K562 (cell line): ENCODE data around the gene APC2. TPM values are rescaled to one million over a fixed set of nuclear protein-coding genes. Genes with fewer than 3 reads are reported as not detected.

Source experiments
- BRCA1 ChIP-seq, 2 experiments: fragments of 450-650 bp in 1 of 2; sonication (generic) in 1 of 2; formaldehyde crosslinking in 1 of 2; IDR thresholded peaks; 2 replicates each; pipeline versions ENCODE4 v1.5.0 to v1.6.1; 2017 to 2020; ENCODE audit warnings: mild to moderate bottlenecking in 1 of 2, missing genetic modification reagents in 1 of 2
- BRD4 ChIP-seq: fragments of 200-600 bp; sonication (generic); IDR thresholded peaks from 2 replicates; pipeline ENCODE4 v1.6.1; 2017; ENCODE audit warnings: inconsistent platforms
- CHCHD3 ChIP-seq: fragments of 250-450 bp; sonication (Bioruptor Pico); IDR thresholded peaks from 2 replicates; pipeline ENCODE4 v2.1.2; 2022; ENCODE audit warnings: mild to moderate bottlenecking
- ETV1 ChIP-seq: fragments of 450-650 bp; conservative IDR thresholded peaks from 2 replicates; pipeline ENCODE4 v1.6.1; 2016; ENCODE audit warnings: missing genetic modification characterization, control low read depth, low read depth, missing compliant biosample characterization
- ILK ChIP-seq: fragments of 450-650 bp; IDR thresholded peaks from 2 replicates; pipeline ENCODE4 v1.6.1; 2016; ENCODE audit warnings: missing genetic modification characterization, low read depth, mild to moderate bottlenecking, missing compliant biosample characterization, moderate library complexity, borderline replicate concordance
- IRF2 ChIP-seq: sonication (generic); formaldehyde crosslinking; IDR thresholded peaks from 2 replicates; pipeline ENCODE4 v1.8.1; 2022; ENCODE audit warnings: mild to moderate bottlenecking, missing genetic modification reagents
- KLF16 ChIP-seq: IDR thresholded peaks from 2 replicates; pipeline ENCODE4 v1.6.1; 2016; ENCODE audit warnings: antibody characterized with exemption
- MCM5 ChIP-seq: fragments of 450-650 bp; IDR thresholded peaks from 2 replicates; pipeline ENCODE4 v1.6.1; 2016; ENCODE audit warnings: low read depth
- NCOA6 ChIP-seq: fragments of 450-650 bp; IDR thresholded peaks from 2 replicates; pipeline ENCODE4 v1.6.1; 2017; ENCODE audit warnings: mild to moderate bottlenecking
- NR4A1 ChIP-seq, 2 experiments: fragments of 250-450 bp in 1 of 2; fragments of 450-650 bp in 1 of 2; sonication (Bioruptor Pico) in 1 of 2; IDR thresholded peaks; 2 replicates each; pipeline versions ENCODE4 v1.4.0 to v1.6.1; 2016 to 2020; ENCODE audit warnings: mild to moderate bottlenecking in 2 of 2, missing compliant biosample characterization in 1 of 2, missing genetic modification characterization in 1 of 2, moderate library complexity in 1 of 2
- NUFIP1 ChIP-seq: fragments of 450-650 bp; IDR thresholded peaks from 2 replicates; pipeline ENCODE4 v1.6.1; 2018; ENCODE audit not compliant: partially characterized antibody
- SMAD2 ChIP-seq: fragments of 150-350 bp; IDR thresholded peaks from 2 replicates; pipeline ENCODE4 v1.6.1; 2014; ENCODE audit warnings: low read depth, mild to moderate bottlenecking, low read length
- TGIF2 ChIP-seq: sonication (generic); formaldehyde crosslinking; IDR thresholded peaks from 2 replicates; pipeline ENCODE4 v1.8.1; 2022; ENCODE audit warnings: mild to moderate bottlenecking, missing genetic modification reagents, moderate library complexity
- ZNF583 ChIP-seq: fragments of 250-450 bp; sonication (Bioruptor Pico); IDR thresholded peaks from 2 replicates; pipeline ENCODE4 v1.4.0; 2020
- polyA plus RNA-seq, 8 experiments: library from polyadenylated mRNA; depleted of rRNA in 4 of 8; stranded (reverse) in 5 of 8; unstranded in 3 of 8; fragments of >200 nt; fragmentation: Nextera tagmentation in 2 of 8; fragmentation: Illumina TruSeq in 1 of 8; extraction: Ambion mirVana in 2 of 8; extraction: Trizol in 1 of 8; gene quantifications; 2 replicates each; pipeline versions ENCODE4 v1.2.1 to v1.2.3, GENCODE V29; 2011 to 2014; ENCODE audit warnings: inconsistent platforms in 1 of 8, missing spikeins in 1 of 8
- total RNA-seq, 7 experiments: library from RNA; depleted of rRNA in 6 of 7; stranded (reverse); fragments of >200 nt in 6 of 7; fragmentation: Illumina TruSeq in 2 of 7; extraction: Trizol in 2 of 7; gene quantifications; 2 replicates each; pipeline versions ENCODE4 v1.2.1 to v1.2.3, GENCODE V29; 2011 to 2021; ENCODE audit warnings: low replicate concordance in 1 of 7
- TF ChIP-seq, protein P1 (sequence below): fragments of 450-650 bp; IDR thresholded peaks from 2 replicates; pipeline ENCODE4 v1.6.1; 2016; ENCODE audit warnings: mild to moderate bottlenecking, moderate library complexity

The APC2 gene
- total and polyA plus RNA-seq, 9 of the 15 experiments (the other 6 are each of a cell fraction or from before 2014, with no cell fraction given) = 0.01 to 0.40 (median 0.05) TPM; not detected in 3

DNA sequence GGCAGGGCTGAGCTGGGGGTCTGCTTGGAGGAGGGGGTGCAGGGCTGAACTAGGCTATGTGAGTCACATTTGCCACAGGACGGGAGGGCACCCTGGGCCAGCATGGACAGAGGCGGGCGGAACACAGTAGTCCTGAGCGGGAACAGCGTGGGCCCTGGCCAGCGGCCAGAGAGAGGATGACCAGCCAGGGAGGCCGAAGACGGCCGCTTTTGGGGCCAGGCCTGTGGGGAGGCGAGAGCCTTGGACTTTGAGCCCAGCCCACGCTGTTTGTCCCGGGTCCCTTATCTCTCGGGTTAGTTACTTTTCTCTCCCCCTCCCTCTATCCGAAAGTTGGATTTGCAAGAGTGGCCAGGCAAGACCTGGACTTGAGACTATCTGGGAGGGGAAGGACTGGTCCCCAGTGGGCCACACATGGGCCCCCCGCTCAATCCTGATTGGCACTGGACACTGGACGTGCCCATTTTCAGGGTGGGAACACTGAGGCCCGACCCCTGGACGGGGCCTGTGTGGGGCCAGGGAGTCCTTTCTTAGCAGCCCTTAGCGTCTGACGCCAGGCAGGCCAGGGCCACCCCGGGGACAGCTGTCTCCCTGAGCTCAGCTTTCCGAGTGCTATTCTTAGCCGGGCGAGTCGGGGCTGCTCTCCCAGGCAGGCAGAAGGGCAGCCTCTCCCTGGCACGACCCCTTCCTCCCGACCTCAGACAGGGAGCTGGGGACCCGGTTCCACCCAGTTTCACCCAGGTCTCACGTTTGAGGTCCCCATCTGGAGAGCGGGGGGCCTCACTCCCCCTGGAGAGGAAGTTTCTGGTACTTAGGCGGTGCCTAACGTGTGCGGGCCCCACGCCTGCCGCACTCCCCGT lies 49.4 kb upstream of the APC2 start (continued):
- TF ChIP-seq, protein P1, sequence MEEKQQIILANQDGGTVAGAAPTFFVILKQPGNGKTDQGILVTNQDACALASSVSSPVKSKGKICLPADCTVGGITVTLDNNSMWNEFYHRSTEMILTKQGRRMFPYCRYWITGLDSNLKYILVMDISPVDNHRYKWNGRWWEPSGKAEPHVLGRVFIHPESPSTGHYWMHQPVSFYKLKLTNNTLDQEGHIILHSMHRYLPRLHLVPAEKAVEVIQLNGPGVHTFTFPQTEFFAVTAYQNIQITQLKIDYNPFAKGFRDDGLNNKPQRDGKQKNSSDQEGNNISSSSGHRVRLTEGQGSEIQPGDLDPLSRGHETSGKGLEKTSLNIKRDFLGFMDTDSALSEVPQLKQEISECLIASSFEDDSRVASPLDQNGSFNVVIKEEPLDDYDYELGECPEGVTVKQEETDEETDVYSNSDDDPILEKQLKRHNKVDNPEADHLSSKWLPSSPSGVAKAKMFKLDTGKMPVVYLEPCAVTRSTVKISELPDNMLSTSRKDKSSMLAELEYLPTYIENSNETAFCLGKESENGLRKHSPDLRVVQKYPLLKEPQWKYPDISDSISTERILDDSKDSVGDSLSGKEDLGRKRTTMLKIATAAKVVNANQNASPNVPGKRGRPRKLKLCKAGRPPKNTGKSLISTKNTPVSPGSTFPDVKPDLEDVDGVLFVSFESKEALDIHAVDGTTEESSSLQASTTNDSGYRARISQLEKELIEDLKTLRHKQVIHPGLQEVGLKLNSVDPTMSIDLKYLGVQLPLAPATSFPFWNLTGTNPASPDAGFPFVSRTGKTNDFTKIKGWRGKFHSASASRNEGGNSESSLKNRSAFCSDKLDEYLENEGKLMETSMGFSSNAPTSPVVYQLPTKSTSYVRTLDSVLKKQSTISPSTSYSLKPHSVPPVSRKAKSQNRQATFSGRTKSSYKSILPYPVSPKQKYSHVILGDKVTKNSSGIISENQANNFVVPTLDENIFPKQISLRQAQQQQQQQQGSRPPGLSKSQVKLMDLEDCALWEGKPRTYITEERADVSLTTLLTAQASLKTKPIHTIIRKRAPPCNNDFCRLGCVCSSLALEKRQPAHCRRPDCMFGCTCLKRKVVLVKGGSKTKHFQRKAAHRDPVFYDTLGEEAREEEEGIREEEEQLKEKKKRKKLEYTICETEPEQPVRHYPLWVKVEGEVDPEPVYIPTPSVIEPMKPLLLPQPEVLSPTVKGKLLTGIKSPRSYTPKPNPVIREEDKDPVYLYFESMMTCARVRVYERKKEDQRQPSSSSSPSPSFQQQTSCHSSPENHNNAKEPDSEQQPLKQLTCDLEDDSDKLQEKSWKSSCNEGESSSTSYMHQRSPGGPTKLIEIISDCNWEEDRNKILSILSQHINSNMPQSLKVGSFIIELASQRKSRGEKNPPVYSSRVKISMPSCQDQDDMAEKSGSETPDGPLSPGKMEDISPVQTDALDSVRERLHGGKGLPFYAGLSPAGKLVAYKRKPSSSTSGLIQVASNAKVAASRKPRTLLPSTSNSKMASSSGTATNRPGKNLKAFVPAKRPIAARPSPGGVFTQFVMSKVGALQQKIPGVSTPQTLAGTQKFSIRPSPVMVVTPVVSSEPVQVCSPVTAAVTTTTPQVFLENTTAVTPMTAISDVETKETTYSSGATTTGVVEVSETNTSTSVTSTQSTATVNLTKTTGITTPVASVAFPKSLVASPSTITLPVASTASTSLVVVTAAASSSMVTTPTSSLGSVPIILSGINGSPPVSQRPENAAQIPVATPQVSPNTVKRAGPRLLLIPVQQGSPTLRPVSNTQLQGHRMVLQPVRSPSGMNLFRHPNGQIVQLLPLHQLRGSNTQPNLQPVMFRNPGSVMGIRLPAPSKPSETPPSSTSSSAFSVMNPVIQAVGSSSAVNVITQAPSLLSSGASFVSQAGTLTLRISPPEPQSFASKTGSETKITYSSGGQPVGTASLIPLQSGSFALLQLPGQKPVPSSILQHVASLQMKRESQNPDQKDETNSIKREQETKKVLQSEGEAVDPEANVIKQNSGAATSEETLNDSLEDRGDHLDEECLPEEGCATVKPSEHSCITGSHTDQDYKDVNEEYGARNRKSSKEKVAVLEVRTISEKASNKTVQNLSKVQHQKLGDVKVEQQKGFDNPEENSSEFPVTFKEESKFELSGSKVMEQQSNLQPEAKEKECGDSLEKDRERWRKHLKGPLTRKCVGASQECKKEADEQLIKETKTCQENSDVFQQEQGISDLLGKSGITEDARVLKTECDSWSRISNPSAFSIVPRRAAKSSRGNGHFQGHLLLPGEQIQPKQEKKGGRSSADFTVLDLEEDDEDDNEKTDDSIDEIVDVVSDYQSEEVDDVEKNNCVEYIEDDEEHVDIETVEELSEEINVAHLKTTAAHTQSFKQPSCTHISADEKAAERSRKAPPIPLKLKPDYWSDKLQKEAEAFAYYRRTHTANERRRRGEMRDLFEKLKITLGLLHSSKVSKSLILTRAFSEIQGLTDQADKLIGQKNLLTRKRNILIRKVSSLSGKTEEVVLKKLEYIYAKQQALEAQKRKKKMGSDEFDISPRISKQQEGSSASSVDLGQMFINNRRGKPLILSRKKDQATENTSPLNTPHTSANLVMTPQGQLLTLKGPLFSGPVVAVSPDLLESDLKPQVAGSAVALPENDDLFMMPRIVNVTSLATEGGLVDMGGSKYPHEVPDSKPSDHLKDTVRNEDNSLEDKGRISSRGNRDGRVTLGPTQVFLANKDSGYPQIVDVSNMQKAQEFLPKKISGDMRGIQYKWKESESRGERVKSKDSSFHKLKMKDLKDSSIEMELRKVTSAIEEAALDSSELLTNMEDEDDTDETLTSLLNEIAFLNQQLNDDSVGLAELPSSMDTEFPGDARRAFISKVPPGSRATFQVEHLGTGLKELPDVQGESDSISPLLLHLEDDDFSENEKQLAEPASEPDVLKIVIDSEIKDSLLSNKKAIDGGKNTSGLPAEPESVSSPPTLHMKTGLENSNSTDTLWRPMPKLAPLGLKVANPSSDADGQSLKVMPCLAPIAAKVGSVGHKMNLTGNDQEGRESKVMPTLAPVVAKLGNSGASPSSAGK = no peak
- TF ChIP-seq IRF2 (CRISPR knock-in tag) (no peak), KLF16 (no peak), ILK (tag) (no peak), BRD4 (no peak), BRCA1 (IDR thresholded peaks at IDR 0.05) (no peak), BRCA1 (CRISPR knock-in tag; IDR thresholded peaks at IDR 0.05) (no peak), NR4A1 (CRISPR knock-in tag; IDR thresholded peaks at IDR 0.05) (no peak), NR4A1 (tag; IDR thresholded peaks at IDR 0.05) (no peak), CHCHD3 (CRISPR knock-in tag) (no peak), MCM5 (no peak), SMAD2 (no peak), TGIF2 (CRISPR knock-in tag) (no peak), ZNF583 (no peak), NUFIP1 (no peak), NCOA6 (no peak), ETV1 (tag) (no peak)
